Measurements from ENCODE around the gene NCAM1. TPM values are rescaled to one million over a fixed set of nuclear protein-coding genes. Genes with fewer than 3 reads are reported as not detected.

Gene NCAM1
- total RNA-seq, 4 donors from 2014 or later = 94.8 to 195 (median 150) TPM

- no peak for TF ChIP-seq CTCF (IDR thresholded peaks at IDR 0.05)
- no peak for TF ChIP-seq POLR2A (IDR thresholded peaks at IDR 0.05)
- 79 to 82% methylated on average over 2 of the region's 2 CpGs for WGBS, 2 donors
Observed at GRCh38 chr11:112999520-112999919, 38.3 kb downstream of the NCAM1 start.

GRCh38 chr11:113001709-113002108, 40.5 kb downstream of the NCAM1 start:
- no peaks in the 10 kb centered on the region for H3K36me3 ChIP-seq
- DNase-seq = peak; percentile 27 to 32
- no peak overlapping the region for H3K4me3 ChIP-seq (replicated peaks in 1 of 3)
- H3K9me3 ChIP-seq = no peaks in the 10 kb centered on the region
- TF ChIP-seq POLR2A (IDR thresholded peaks at IDR 0.05) = no peak
- TF ChIP-seq CTCF (IDR thresholded peaks at IDR 0.05) = no peak
- WGBS, 2 donors = 41 to 43% methylated on average over 5 of the region's 5 CpGs
- intact Hi-C loops (cut with DNase I) = no loop called here
- no peaks in the 10 kb centered on the region for H3K27me3 ChIP-seq
- peaks cover 10 to 14% of the 10 kb centered on the region in 2 donors for H3K4me1 ChIP-seq
- H3K27ac ChIP-seq = no peak overlapping the region

More at GRCh38 chr11:112999520-112999919, 38.3 kb downstream of the NCAM1 start:
- H3K27ac ChIP-seq = no peak overlapping the region
- no peaks in the 10 kb centered on the region for H3K36me3 ChIP-seq
- intact Hi-C loops (cut with DNase I) = no loop called here
- H3K4me3 ChIP-seq (replicated peaks in 1 of 3) = no peak overlapping the region
- no peaks in the 10 kb centered on the region for H3K9me3 ChIP-seq
- DNase-seq = no peak
- H3K27me3 ChIP-seq = no peaks in the 10 kb centered on the region
- H3K4me1 ChIP-seq = peaks cover 0 to 14% of the 10 kb centered on the region in 2 donors

GRCh38 chr11:113006896-113007445, 45.8 kb downstream of the NCAM1 start:
- WGBS, 2 donors = 43 to 50% methylated on average over 2 of the region's 2 CpGs
- no peak for DNase-seq
- Histone ChIP-seq H3K36me3 (no peaks in the 10 kb centered on the region), H3K4me3 (replicated peaks in 1 of 3) (no peak overlapping the region), H3K9me3 (no peaks in the 10 kb centered on the region), H3K27ac (peak overlapping the region in 1 of 3 donors; percentile 9), H3K4me1 (peaks cover 8 to 10% of the 10 kb centered on the region in 2 donors), H3K27me3 (no peaks in the 10 kb centered on the region)
- intact Hi-C loops (cut with DNase I) = no loop called here
- no peak for TF ChIP-seq CTCF (IDR thresholded peaks at IDR 0.05)

GRCh38 chr11:113014262-113015097, 53.3 kb downstream of the NCAM1 start:
- H3K27ac ChIP-seq = no peak overlapping the region
- H3K36me3 ChIP-seq = no peaks in the 10 kb centered on the region
- no peak for TF ChIP-seq POLR2A (IDR thresholded peaks at IDR 0.05)
- TF ChIP-seq CTCF (IDR thresholded peaks at IDR 0.05) = no peak
- no peaks in the 10 kb centered on the region for H3K27me3 ChIP-seq
- H3K9me3 ChIP-seq = no peaks in the 10 kb centered on the region
- H3K4me1 ChIP-seq = peaks cover 0 to 15% of the 10 kb centered on the region in 2 donors
- H3K4me3 ChIP-seq (replicated peaks in 1 of 3) = no peak overlapping the region
- WGBS, 2 donors = 61 to 63% methylated on average over 11 of the region's 11 CpGs
- intact Hi-C loops (cut with DNase I) = no loop called here
- peak; percentile 20 to 45 for DNase-seq

GRCh38 chr11:113015098-113015455, 53.9 kb downstream of the NCAM1 start:
- Histone ChIP-seq H3K27me3 (no peaks in the 10 kb centered on the region), H3K27ac (no peak overlapping the region), H3K4me1 (peaks cover 0 to 15% of the 10 kb centered on the region in 2 donors), H3K36me3 (no peaks in the 10 kb centered on the region), H3K4me3 (replicated peaks in 1 of 3) (no peak overlapping the region), H3K9me3 (no peaks in the 10 kb centered on the region)
- intact Hi-C loops (cut with DNase I) = no loop called here
- no peak for DNase-seq
- TF ChIP-seq CTCF (IDR thresholded peaks at IDR 0.05) = no peak
- no peak for TF ChIP-seq POLR2A (IDR thresholded peaks at IDR 0.05)

Data from thyroid gland (tissue), 4 donors.